DOHH2 (cell line): ENCODE data around the gene ARNT2.

ENCODE experiments used
- H3F3A ChIP-seq: fragments of 200-600 bp; sonication (generic), shearing (Covaris generic); 2 replicates; pipeline ENCODE4 v1.6.0; 2016; ENCODE audit warnings: antibody characterized with exemption, mild to moderate bottlenecking; ENCODE audit not compliant: control insufficient read depth, insufficient read depth
- H3K27ac ChIP-seq: fragments of 200-600 bp; sonication (generic); 2 replicates; pipeline ENCODE4 v1.5.1; 2014; ENCODE audit warnings: low read depth, mild to moderate bottlenecking, low read length, moderate library complexity
- H3K27me3 ChIP-seq: fragments of 200-600 bp; sonication (generic); 2 replicates; pipeline ENCODE4 v1.6.1; 2014; ENCODE audit warnings: mild to moderate bottlenecking, low read length, mixed read lengths; ENCODE audit not compliant: control insufficient read depth
- H3K36me3 ChIP-seq: fragments of 200-600 bp; sonication (generic); 2 replicates; pipeline ENCODE4 v1.6.1; 2014; ENCODE audit warnings: mild to moderate bottlenecking, low read length, moderate library complexity, mixed read lengths; ENCODE audit not compliant: control insufficient read depth
- H3K4me1 ChIP-seq: fragments of 200-600 bp; sonication (generic); 2 replicates; pipeline ENCODE4 v1.6.1; 2014; ENCODE audit warnings: mild to moderate bottlenecking, low read length, mixed read lengths; ENCODE audit not compliant: control insufficient read depth
- H3K4me2 ChIP-seq: fragments of 200-600 bp; sonication (generic); 2 replicates; pipeline ENCODE4 v1.6.0; 2014; ENCODE audit warnings: mild to moderate bottlenecking, low read length, moderate library complexity
- H3K4me3 ChIP-seq: fragments of 200-600 bp; sonication (generic); 2 replicates; pipeline ENCODE4 v1.5.1; 2014; ENCODE audit warnings: mild to moderate bottlenecking, low read length, mixed read lengths
- H3K79me2 ChIP-seq: fragments of 200-600 bp; sonication (generic); 2 replicates; pipeline ENCODE4 v1.6.1; 2014; ENCODE audit warnings: mild to moderate bottlenecking, low read length, mixed read lengths; ENCODE audit not compliant: control insufficient read depth
- H3K9me2 ChIP-seq: fragments of 200-600 bp; sonication (generic); replicated peaks from 2 replicates; pipeline ENCODE4 v1.6.1; 2014; ENCODE audit warnings: mild to moderate bottlenecking, low read length, mixed read lengths; ENCODE audit not compliant: control insufficient read depth
- H3K9me3 ChIP-seq: fragments of 200-600 bp; sonication (generic); 2 replicates; pipeline ENCODE4 v1.6.1; 2014; ENCODE audit warnings: antibody characterized with exemption, low read length, mixed read lengths; ENCODE audit not compliant: control insufficient read depth, insufficient read depth
- H4K20me1 ChIP-seq: fragments of 200-600 bp; sonication (generic); 2 replicates; pipeline ENCODE4 v1.6.0; 2014; ENCODE audit warnings: low read depth, mild to moderate bottlenecking, antibody characterized with exemption, low read length, moderate library complexity; ENCODE audit not compliant: control insufficient read depth, insufficient read depth
- CTCF ChIP-seq: fragments of 200-600 bp; sonication (generic); IDR thresholded peaks from one replicate; pipeline ENCODE4 v1.5.1; 2014; ENCODE audit warnings: antibody characterized with exemption, mild to moderate bottlenecking, low read depth, low read length; ENCODE audit not compliant: poor library complexity, severe bottlenecking
- EZH2phosphoT487 ChIP-seq: fragments of 200-600 bp; sonication (generic); IDR thresholded peaks from 2 replicates; pipeline ENCODE4 v1.6.1; 2017; ENCODE audit warnings: borderline replicate concordance, mild to moderate bottlenecking, antibody characterized with exemption, low read length, moderate library complexity, mixed read lengths

Gene ARNT2

GRCh38 chr15:80578871-80579270 is 174.7 kb downstream of the ARNT2 start:
- H3K79me2 ChIP-seq: no peaks in the 10 kb centered on the region
- no peaks in the 10 kb centered on the region for H3K9me3 ChIP-seq
- H3F3A ChIP-seq: no peaks in the 10 kb centered on the region
- H3K27me3 ChIP-seq: no peaks in the 10 kb centered on the region
- TF ChIP-seq CTCF: no peak
- TF ChIP-seq EZH2phosphoT487: no peak
- no peak overlapping the region for H3K4me2 ChIP-seq
- no peaks in the 10 kb centered on the region for H3K4me1 ChIP-seq
- no peak overlapping the region for H3K4me3 ChIP-seq
- H3K9me2 ChIP-seq: no peaks in the 10 kb centered on the region
- H3K27ac ChIP-seq: no peak overlapping the region
- H4K20me1 ChIP-seq: no peaks in the 10 kb centered on the region
- no peaks in the 10 kb centered on the region for H3K36me3 ChIP-seq

- H3K4me1 ChIP-seq: no peaks in the 10 kb centered on the region
- TF ChIP-seq CTCF: no peak
- TF ChIP-seq EZH2phosphoT487: no peak
- H3K27ac ChIP-seq: no peak overlapping the region
- H3K4me2 ChIP-seq: no peak overlapping the region
- H3K27me3 ChIP-seq: no peaks in the 10 kb centered on the region
- H3K36me3 ChIP-seq: no peaks in the 10 kb centered on the region
- no peaks in the 10 kb centered on the region for H3F3A ChIP-seq
- H3K4me3 ChIP-seq: no peak overlapping the region
- H3K9me3 ChIP-seq: no peaks in the 10 kb centered on the region
- H4K20me1 ChIP-seq: no peaks in the 10 kb centered on the region
- no peaks in the 10 kb centered on the region for H3K79me2 ChIP-seq
- no peaks in the 10 kb centered on the region for H3K9me2 ChIP-seq
Observed at GRCh38 chr15:80579611-80580010, 175.4 kb downstream of the ARNT2 start.

GRCh38 chr15:80580106-80580505 is 175.9 kb downstream of the ARNT2 start:
- Histone ChIP-seq H3K27ac (no peak overlapping the region), H3K36me3 (no peaks in the 10 kb centered on the region), H3K4me2 (no peak overlapping the region), H3K79me2 (no peaks in the 10 kb centered on the region), H3K4me3 (no peak overlapping the region), H3K9me2 (no peaks in the 10 kb centered on the region), H3K4me1 (no peaks in the 10 kb centered on the region), H3F3A (no peaks in the 10 kb centered on the region), H4K20me1 (no peaks in the 10 kb centered on the region), H3K27me3 (no peaks in the 10 kb centered on the region), H3K9me3 (no peaks in the 10 kb centered on the region)
- no peak for TF ChIP-seq CTCF
- no peak for TF ChIP-seq EZH2phosphoT487
